GM19468 (cell line): ENCODE results near the gene YPEL1.
"Not testable (repeated sequence)": the region's sequence is repeated elsewhere in the genome, so short reads cannot be mapped to it uniquely, and the experiment has no call there.

Experiments
- ATAC-seq: cut with Tn5 transposase; IDR thresholded peaks from one replicate; pipeline ENCODE4 v1.9.1; 2021; ENCODE audit warnings: mild to moderate bottlenecking, moderate library complexity, moderate number of reproducible peaks; ENCODE audit not compliant: unreplicated experiment; ENCODE audit errors: extremely low read depth

Gene YPEL1

GRCh38 chr22:21754523-21754922 is 18.9 kb upstream of the YPEL1 start:
- ATAC-seq = no peak

DNA sequence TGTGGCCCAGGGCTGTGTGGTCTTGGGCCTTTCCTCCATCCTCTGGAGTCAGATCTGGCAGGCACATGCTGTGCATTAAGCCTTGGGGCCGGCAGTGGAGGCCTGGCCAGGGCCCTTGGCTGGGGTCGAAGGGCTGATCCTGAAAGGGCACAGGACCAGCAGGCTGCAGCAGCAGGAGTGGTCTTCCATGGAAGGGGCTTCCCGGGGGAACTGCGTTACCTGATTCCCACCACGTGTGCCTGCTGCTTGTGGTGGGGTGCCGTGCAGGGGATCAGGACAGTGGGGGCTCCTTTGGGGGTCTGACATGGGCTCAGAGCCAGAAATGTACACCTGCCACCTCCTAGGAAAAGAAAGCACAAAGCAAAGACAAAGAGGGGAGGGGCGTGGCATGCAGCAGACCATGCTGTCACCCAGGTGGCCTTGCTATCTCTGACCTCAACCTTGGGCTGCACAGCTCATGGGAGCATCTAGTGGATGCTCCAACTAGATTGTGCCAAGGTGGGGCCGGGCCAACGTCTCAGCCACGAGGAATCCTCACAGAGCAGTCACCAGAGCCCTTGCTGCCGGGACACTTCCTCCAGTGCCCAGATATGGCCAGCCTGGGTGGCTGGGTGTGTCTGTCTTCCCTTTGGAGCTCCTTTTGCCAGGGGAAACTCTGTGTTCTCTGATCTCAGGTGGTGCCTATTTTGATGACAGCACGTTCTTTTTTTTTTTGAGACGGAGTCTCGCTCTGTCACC is 17.9 kb upstream of the YPEL1 start:
- ATAC-seq = no peak

- no peak for ATAC-seq
Observed at GRCh38 chr22:21752276-21752675, 16.7 kb upstream of the YPEL1 start.

DNA sequence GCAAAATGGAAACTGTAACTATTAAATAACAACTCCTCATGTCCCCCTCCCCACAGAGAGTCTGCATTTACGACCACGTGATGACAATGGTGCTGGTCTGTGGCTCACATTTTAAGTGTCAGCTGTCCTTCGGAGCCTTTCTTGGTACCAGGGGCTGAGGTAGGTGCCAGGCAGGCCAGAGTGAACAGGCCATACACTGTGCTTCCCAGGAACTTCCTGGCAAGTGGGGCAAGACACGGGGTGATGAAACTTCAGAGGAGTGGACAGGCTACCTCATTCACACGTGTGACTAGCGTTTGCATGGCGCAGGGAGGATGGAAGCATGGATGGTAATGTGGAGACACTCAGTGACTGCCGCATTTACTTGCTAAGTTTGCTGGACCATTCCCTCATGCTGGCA is 10.4 kb upstream of the YPEL1 start:
- no peak for ATAC-seq

GRCh38 chr22:21744917-21745316 is 9.3 kb upstream of the YPEL1 start:
- not testable (repeated sequence) for ATAC-seq

GRCh38 chr22:21741790-21742189 is 6.2 kb upstream of the YPEL1 start:
- no peak for ATAC-seq

DNA sequence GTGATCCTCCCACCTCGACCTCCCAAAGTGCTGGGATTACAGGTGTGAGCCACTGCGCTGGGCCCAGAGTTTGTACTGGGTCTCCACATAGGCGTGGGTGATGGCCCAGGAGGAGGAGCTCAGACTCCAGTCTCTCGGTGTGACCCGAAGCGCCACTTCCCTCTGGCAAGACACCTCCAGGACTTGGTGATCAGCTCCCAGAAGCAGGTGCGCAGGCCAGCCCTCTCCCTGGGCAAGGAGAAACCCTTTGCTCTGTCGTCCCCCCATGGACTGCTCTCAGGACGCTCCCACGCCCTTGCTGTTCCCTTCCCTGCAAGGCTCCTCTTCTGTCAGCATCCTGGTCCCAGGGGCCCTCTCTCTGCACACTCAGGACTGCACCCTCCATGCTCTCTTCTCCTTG is 5.5 kb upstream of the YPEL1 start:
- no peak for ATAC-seq

DNA sequence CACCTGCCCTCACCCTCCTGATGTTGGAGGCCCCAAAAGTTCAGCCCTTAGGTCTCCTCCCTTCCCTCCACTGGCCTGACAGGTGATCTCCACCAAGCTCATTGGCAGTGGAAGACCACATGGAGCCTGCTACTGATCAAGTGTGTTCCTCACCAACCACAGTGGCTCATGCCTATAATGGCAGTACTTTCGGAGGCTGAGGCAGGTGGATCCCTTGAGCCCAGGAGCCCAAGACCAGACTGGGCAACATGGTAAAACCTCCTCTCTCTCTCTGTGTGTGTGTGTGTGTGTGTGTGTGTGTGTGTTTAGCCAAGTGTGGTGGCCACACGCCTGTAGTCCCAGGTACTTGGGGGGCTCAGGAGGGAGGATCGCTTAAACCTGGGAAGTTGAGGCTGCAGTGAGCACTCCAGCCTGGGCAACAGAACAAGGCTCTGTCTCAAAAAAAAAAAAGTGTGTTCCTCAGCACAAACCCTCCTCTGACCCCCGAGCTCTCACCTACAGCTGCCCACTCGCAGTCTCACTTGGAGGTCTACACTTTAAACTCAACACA is 4.3 kb upstream of the YPEL1 start:
- ATAC-seq = no peak

DNA sequence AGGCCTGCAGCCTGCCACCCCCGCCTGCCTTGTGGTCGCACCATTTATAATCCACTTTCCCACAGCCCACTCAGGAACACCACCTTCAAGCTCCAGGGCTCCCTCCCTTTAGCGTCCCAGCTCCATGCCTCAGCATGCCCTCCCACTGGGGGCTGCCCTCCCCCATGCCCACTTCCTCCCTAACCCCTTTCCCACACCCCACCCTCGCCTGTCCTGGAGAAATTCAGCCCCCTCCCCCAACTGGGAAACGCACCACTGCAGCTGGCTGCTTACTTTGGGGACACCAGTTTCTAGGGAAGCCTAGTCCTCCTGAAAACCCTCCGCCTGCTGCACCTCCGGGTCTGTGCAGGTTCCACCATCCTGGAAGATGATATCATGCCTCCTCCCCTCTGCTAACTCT is 3.4 kb upstream of the YPEL1 start:
- no peak for ATAC-seq

DNA sequence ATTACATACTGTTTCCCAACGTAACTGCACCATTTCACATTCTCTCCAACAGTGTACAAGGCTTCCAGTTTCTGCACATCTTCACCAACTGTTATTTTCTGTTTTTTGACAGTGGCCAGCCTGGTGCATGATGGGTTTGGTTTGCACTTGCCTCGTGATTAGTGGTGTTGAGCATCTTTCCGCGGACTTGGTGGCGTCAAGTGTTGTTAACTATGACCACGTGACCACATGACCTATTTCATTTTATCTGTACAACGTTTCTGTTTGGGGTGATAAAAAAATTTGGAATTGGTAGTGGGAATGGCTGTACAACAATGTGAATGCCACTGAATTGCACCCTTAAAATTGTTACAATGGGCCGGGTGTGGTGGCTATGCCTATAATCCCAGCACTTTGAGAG is 2.5 kb upstream of the YPEL1 start:
- ATAC-seq = no peak

DNA sequence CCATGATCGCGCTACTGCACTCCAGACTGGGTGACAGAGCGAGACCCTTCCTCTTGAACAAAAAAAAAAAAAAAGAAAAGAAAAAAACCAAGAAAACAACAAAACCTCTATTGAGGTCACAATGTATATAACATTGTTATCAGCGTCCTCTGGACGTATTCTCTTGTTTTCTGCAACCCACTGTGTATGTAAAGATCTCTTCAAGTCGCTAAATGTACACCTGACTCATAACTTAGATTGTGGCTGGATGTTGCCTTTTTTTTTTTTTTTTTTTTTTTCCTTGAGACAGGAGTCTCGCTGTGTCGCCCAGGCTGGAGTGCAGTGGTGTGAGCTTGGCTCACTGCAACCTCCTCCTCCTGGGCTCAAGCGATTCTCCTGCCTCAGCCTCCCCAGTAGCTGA is 1.4 kb upstream of the YPEL1 start:
- ATAC-seq = no peak

DNA sequence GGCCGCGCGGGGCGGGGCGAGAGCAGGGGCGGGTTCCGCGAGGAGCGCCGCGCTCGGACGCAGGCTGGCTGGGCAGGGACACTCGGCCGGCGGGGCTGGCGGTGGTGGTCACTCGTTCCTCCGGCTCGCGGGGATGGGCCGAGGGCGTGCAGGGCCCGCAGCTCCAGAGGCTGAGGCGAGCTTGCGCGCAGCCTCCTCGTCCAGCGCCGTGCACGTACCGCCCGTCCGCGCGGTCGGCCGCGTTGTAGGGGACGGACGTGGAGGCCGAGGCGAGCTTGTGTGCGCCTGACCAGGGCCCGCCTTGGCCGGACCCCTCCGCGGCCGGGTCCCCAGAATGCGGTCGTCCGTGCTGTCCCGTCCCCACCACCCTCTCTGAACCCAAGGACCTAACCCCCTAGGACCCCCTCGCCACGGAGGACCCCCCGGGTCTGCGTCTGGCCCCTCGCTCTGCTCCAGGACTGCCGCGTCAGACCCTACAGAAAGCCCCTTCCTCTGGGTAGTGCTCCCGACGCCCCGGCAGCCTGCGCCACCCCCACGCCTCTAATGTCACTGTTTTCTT is 569 bp upstream of the YPEL1 start:
- ATAC-seq = no peak

- no peak for ATAC-seq
Observed at GRCh38 chr22:21734540-21735199, 924 bp downstream of the YPEL1 start.

GRCh38 chr22:21731503-21731902 is 4.1 kb downstream of the YPEL1 start:
- ATAC-seq = no peak

DNA sequence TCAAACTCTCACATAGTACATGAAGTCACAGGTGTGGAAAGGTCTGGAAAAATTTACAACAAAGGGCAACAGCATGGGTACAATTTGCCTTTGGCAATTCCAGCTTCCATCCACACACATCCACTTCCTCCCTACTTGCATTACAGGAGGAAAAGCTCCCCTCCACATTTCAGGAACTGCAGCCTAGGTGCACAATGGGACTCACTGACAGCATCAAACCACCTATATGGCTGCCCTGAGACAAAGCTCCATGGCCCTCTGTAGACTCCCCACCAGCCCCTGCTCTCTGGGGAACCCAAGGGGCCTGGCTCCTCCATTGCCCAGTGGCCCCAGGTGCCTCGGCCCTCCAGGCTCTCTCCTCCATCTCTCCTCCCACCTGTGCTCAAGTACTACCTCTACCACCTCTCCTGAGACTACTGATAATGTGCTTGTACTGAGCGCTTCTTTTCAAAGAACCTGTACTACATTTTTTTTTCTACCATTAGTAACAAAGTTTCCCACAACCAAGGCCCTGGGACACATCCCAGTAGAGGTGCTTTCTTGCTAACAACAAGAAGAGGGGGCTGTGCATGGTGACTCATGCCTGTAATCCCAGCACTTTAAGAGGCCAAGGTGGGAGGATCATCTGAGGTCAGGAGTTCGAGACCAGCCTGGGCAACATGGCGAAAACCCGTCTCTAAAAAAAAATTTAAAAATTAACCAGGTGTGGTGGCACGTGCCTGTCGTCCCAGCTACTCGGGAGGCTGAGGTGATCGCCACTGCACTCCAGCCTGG is 4.9 kb downstream of the YPEL1 start:
- no peak for ATAC-seq

DNA sequence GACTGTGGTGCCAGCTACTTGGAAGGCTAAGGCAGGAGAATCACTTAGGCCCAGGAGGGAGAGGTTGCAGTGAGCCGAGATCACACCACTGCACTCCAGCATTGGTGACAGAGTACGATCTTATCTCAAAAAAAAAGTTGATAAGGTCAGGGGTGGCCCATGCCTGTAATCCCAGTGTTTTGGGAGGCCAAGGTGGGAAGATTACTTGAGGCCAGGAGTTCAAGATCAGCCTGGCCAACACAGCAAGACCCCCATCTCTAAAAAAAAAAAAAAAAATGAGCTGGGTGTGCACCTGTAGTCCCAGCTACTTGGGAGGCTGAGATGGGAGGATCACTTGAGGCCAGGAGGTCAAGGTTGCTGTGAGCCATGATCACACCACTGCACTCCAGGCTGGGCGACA is 6.4 kb downstream of the YPEL1 start:
- not testable (repeated sequence) for ATAC-seq

DNA sequence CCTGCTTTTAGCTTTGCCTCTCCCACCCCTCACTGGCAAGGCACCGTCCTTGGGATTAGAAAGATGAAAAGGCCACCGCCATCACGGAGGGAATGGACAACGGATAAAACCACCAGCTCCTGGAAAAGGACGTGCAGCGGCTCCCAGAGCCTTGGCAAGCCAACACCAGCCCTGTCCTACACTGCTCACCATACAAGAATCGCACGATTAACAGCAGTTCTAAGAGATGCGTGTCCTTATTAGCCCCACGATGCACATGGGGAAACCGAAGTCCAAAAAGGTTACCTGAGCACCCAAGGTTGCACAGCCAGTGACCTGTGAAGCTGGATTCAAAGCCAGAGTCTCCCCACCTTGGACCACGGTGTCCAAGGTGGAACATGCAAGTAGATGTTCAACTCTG is 7.3 kb downstream of the YPEL1 start:
- no peak for ATAC-seq

GRCh38 chr22:21727768-21728167 is 7.8 kb downstream of the YPEL1 start:
- ATAC-seq = no peak

DNA sequence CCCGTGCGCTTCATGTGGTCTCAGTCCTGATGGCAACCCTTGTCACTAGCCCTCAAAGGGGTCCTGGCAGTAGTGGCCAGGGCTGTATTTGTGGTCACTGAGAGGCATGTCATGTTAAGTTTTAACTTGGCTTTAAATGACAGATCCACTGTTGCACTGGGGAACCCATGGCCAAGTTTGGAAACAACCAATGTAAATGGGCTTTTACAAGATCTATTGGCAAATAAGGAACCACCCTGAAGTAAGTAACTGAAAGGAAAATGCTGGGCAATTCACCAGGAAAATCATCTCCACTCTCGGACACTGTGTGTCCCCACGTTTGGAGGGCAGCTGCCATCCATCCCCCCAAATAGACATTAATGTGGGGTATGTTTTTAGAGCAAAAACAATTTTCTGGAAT is 8.4 kb downstream of the YPEL1 start:
- no peak for ATAC-seq

DNA sequence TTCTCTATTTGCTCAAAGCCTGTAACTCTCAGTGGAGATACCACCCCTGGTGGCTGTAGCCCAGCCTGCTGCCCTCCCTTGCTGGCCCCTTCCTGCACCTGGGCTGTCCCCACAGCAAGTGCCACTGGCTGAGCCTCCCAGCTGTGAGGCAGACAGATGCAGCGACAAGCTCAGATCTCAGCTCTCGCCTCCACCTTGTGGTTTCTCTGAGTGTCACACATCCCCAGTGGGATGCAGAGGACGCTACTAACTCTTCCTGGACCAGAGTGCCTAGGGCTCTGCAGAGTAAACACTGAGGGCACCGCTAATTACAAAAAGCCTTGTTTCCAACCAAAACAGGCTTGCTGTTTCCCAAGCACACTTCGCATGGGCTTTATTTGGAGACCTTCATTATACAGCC is 8.9 kb downstream of the YPEL1 start:
- peak; percentile 79 for ATAC-seq
